H7 (cell line): ENCODE data around the gene MRPS23. TPM values are rescaled to one million over a fixed set of nuclear protein-coding genes. Genes with fewer than 3 reads are reported as not detected.

Experiments used
- DNase-seq: peaks from one replicate; pipeline ENCODE4 v3.0.0; 2012
- H3K27me3 ChIP-seq: 2 replicates; pipeline ENCODE4 v1.6.0; 2011; ENCODE audit warnings: mild to moderate bottlenecking, low read length; ENCODE audit not compliant: control insufficient read depth, insufficient read depth
- H3K36me3 ChIP-seq: replicated peaks from 2 replicates; pipeline ENCODE4 v1.5.1; 2011; ENCODE audit warnings: low read length; ENCODE audit not compliant: control insufficient read depth, insufficient read depth
- H3K4me3 ChIP-seq: 2 replicates; pipeline ENCODE4 v1.5.1; 2011; ENCODE audit warnings: low read depth, mild to moderate bottlenecking, control low read depth, low read length, moderate library complexity; ENCODE audit not compliant: insufficient read depth
- total RNA-seq: library from RNA; depleted of rRNA; stranded (reverse); fragments of >200 nt; shearing (Covaris generic); gene quantifications from 2 replicates; pipeline ENCODE4 v1.2.3, GENCODE V29; 2014

Gene MRPS23
- total RNA-seq, 1 experiment from 2014 or later: 65.9 TPM

GRCh38 chr17:57819285-57819684 is 30.6 kb downstream of the MRPS23 start:
- no peak overlapping the region for H3K4me3 ChIP-seq
- DNase-seq: no peak

GRCh38 chr17:57818066-57818465 is 31.8 kb downstream of the MRPS23 start:
- H3K27me3 ChIP-seq: no peaks in the 10 kb centered on the region
- H3K4me3 ChIP-seq: no peak overlapping the region
- no peak for DNase-seq
- no peaks in the 10 kb centered on the region for H3K36me3 ChIP-seq

More at GRCh38 chr17:57819285-57819684, 30.6 kb downstream of the MRPS23 start:
- H3K27me3 ChIP-seq: no peaks in the 10 kb centered on the region
- no peaks in the 10 kb centered on the region for H3K36me3 ChIP-seq

- no peak for DNase-seq
- Histone ChIP-seq H3K36me3 (no peaks in the 10 kb centered on the region), H3K27me3 (no peaks in the 10 kb centered on the region), H3K4me3 (no peak overlapping the region)
Measured at GRCh38 chr17:57817299-57817698, 32.5 kb downstream of the MRPS23 start.

GRCh38 chr17:57814421-57814820 is 35.4 kb downstream of the MRPS23 start:
- DNase-seq: no peak
- Histone ChIP-seq H3K4me3 (no peak overlapping the region), H3K36me3 (no peaks in the 10 kb centered on the region), H3K27me3 (no peaks in the 10 kb centered on the region)

GRCh38 chr17:57811638-57812280 is 38.1 kb downstream of the MRPS23 start:
- no peaks in the 10 kb centered on the region for H3K27me3 ChIP-seq
- no peak overlapping the region for H3K4me3 ChIP-seq
- peak; percentile 62 for DNase-seq

GRCh38 chr17:57810721-57811637 is 38.9 kb downstream of the MRPS23 start:
- DNase-seq: peak; percentile 32
- H3K4me3 ChIP-seq: no peak overlapping the region
- H3K27me3 ChIP-seq: no peaks in the 10 kb centered on the region
- no peaks in the 10 kb centered on the region for H3K36me3 ChIP-seq

More at GRCh38 chr17:57811638-57812280, 38.1 kb downstream of the MRPS23 start:
- no peaks in the 10 kb centered on the region for H3K36me3 ChIP-seq

- no peak for DNase-seq
- H3K36me3 ChIP-seq: no peaks in the 10 kb centered on the region
- H3K27me3 ChIP-seq: no peaks in the 10 kb centered on the region
- no peak overlapping the region for H3K4me3 ChIP-seq
Measured at GRCh38 chr17:57809879-57810278, 40.0 kb downstream of the MRPS23 start.

GRCh38 chr17:57808882-57809281 is 41.0 kb downstream of the MRPS23 start:
- Histone ChIP-seq H3K36me3 (no peaks in the 10 kb centered on the region), H3K27me3 (no peaks in the 10 kb centered on the region), H3K4me3 (no peak overlapping the region)
- DNase-seq: no peak

- Histone ChIP-seq H3K36me3 (no peaks in the 10 kb centered on the region), H3K4me3 (no peak overlapping the region), H3K27me3 (no peaks in the 10 kb centered on the region)
- no peak for DNase-seq
Measured at GRCh38 chr17:57806167-57806830, 43.5 kb downstream of the MRPS23 start.

GRCh38 chr17:57803021-57803420 is 46.8 kb downstream of the MRPS23 start:
- H3K36me3 ChIP-seq: no peaks in the 10 kb centered on the region
- peak; percentile 61 for DNase-seq
- H3K4me3 ChIP-seq: no peak overlapping the region
- H3K27me3 ChIP-seq: no peaks in the 10 kb centered on the region

GRCh38 chr17:57801044-57801711 is 48.7 kb downstream of the MRPS23 start:
- Histone ChIP-seq H3K27me3 (no peaks in the 10 kb centered on the region), H3K4me3 (no peak overlapping the region), H3K36me3 (no peaks in the 10 kb centered on the region)
- no peak for DNase-seq

GRCh38 chr17:57794841-57795240 is 55.0 kb downstream of the MRPS23 start:
- no peaks in the 10 kb centered on the region for H3K27me3 ChIP-seq
- no peak overlapping the region for H3K4me3 ChIP-seq
- DNase-seq: no peak
- H3K36me3 ChIP-seq: no peaks in the 10 kb centered on the region

GRCh38 chr17:57788725-57789124 is 61.1 kb downstream of the MRPS23 start:
- Histone ChIP-seq H3K4me3 (no peak overlapping the region), H3K27me3 (no peaks in the 10 kb centered on the region; the same call in 1 of the 2 replicates), H3K36me3 (no peaks in the 10 kb centered on the region)
- no peak for DNase-seq

GRCh38 chr17:57785022-57785421 is 64.8 kb downstream of the MRPS23 start:
- H3K36me3 ChIP-seq: no peaks in the 10 kb centered on the region
- H3K27me3 ChIP-seq: no peaks in the 10 kb centered on the region; the same call in 1 of the 2 replicates
- DNase-seq: no peak
- H3K4me3 ChIP-seq: no peak overlapping the region
